SW 1271 (cell line): ENCODE results near the gene KRTAP5-3.

Experiments used
- DNase-seq, 2 experiments: peaks; one replicate each; lab custom pipeline; 2025; lab: John Stamatoyannopoulos, UW

Gene KRTAP5-3

DNA sequence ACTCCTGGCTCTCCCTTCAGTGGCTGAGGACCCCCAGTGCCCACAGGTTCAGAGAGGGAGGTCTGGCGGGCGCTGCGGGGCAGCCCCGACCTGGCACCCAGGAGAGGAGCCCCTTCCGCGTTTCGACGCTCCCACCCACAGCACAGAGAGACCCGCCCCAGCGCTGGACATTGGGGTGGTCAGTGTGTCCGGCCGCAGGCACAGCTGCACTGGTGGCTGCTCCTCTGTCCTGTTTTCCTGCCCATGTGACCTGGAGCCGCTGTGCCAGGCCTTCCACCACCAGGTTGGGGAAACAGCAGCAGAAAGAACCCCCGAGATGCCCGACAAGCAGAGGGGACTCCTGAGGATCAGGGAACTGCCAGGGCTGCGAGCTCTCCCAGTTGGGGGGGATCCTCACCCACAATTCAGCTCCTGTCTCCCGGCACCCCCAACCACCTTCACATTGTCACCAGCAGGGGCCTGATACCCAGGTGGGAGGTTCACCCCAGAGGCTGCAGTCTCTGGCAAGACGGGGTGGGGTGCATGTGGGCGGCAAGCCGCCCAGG, 35.0 kb upstream of the KRTAP5-3 start:
- DNase-seq = no peak

DNA sequence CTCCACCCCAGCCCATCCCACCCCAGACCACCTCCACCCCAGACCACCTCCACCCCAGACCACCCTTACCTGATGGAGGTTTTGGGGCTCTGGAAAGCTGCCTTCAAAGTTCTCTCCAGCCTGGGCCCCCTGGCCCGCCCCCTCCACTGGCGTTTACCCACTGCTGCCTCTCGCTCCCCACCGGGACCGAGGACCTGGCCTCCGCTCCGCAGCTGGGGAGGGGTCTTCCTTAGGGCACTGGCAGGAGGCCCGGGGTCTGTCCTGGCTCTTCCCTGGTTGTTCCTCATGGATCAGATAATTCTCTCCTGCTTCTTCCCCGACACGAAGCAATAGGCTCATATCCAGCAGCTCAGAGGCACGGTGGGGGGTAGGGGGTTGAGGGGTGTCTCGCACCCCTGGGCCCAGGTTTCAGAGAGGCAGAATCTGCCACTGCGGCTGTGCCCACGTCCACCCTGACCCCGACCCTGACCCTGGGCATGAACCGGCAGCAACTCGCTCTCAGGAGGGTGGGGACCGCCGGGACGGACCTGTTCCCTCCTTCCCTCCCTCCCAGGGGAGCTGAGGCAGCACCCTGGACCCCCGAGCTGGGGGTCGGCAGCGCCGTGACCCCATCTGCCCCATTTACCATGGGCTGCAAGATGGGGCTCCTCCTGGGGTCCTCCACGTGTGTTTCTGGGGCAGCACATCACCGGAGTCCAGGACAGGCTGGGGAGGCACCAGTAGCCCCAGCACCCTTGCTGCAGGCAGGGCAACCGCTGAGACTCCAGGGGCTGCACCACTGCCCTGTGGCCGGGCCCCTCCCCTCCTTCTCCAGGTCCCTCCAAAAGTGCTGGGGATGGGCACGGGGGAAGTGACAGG, 34.3 kb upstream of the KRTAP5-3 start:
- DNase-seq = no peak

DNA sequence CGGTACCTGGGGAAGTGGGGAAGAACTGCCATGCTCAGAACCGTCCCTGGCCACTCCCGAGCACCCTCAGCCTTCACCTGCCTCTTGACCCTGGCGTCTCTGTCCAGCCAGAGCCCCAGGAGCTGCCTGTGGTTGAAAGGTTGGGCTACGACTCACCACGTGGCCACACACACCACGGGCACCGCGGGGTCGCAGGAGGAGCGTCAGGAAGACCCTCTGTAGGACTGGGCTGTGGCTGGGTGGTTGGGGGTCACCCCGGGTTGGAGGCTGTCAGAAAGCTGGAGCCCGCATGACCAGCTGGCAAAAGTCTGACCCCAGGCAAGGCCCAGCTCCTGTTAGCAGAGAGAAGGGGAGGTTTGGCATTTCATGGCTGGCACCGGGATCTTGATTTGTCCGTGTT, 32.8 kb upstream of the KRTAP5-3 start:
- no peak for DNase-seq

DNA sequence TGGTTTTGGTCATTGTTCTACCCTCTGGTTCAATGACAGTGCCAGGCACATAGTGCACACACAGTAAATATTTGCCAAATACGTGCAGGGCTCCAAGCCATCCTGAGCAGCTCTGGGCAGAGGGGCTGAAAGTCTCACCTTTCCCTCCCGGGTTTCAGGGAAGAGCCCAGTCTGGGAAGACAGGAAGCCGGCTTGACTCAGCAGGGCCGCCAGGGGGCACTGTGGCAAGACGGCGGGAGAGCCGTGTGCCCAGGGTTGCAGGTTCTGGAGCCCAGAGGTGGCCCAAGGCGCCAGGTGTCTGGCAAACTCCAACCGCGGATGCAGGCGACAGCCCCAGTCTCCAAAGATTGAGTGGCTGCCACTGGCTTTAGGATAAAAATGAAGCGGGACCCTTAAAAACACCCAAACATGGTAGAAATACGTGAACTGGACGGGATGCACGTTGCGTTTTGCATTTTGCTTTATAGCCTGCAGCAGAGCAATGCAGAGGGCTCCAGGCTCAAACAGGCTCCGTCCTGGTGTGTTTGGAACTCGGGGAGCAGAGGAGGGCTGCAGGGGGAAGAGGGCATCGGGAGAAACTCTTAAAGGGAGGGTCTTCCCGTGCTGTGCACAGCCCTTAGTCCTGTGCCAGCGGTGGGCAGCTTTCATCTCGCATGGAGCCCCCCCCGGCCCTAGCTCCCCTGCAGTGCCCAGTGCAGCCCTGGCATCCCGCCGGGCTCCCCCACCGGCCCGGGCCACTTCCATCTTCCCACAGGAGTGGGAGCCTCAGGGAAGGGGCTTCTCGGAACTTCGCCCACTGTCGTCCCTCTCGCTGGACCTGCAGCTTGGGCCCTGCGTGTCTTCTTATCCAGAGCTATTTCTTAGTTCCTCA, 32.0 kb upstream of the KRTAP5-3 start:
- DNase-seq = peak in 1 of 2 experiments; percentile 14

DNA sequence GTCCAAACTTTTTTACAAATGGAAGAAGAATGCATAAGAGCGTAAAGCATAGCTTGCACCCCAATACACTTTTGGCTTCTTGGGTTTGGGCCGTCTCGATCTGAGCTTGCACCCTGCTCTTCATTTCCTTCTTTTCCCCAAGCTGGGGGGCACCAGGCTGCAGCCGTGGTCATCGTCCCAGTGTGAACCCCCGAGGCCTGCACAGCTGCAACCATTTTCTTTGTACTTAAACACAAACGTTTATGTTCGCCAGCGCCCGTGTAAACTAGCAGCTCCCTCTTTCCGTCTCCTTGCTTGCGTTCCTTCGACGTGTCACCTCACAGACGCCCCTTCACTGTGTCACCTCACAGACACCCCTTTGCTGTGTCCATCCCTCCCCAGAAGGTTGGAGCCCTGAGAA, 31.4 kb upstream of the KRTAP5-3 start:
- DNase-seq = no peak

DNA sequence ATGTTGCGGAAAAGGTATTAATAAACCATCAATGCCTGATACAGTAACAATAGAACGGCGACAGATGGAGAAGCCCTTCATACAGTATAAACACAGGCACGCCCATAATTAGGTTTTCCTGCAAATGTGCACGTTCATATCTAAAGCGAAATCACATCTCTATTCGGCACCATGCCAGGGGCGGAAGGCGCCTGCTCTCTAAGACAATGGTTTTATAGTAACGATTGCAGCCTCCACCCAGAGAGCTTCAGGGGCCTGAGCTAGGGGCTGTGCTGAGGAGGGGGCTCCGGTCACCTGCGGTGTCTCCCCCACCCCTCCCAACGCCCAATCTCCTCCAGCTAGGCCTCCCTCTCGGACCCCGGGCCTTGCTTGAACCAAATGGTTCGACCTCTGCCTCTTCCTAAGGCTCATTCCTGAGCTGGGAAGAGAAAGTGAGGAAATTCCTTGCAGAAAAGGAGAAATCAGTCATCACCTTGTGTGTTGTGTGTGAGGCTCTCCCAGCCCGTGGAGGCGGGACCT, 30.9 kb upstream of the KRTAP5-3 start:
- no peak for DNase-seq

DNA sequence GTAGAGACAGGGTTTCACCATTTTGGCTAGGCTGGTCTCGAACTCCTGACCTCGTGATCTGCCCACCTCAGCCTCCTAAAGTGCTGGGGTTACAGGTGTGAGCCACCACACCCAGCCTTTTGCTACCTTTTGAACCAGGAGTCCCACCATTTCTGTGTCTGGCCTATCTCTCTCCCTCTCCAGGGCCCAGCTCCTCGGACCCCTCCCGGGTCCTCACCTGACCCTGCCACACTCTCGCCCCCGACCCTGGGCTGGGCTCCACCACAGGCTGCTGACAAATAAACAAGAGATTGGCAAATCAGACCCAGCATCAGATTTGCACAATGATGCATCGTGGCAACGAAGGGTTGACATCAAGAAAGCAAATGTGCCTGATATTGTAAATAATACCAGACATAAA, 30.1 kb upstream of the KRTAP5-3 start:
- DNase-seq = no peak

DNA sequence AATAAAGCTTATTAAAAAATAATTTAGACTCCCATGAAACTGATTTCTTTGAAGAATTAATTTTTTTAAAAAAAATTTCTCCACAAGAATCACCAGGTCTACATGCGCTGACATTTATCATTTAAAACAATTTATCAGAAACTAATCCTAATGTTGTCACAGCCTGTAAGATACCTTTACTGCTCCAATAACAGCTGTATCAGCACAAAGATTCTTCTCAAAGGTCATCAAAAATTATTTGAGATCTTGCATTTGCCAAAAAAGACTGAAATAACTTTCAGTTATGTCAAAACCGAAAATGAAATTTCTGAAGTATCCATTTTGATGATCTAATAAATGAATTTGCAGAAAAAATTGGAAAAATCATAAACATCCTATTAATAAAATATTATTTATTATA, 29.4 kb upstream of the KRTAP5-3 start:
- DNase-seq = no peak

DNA sequence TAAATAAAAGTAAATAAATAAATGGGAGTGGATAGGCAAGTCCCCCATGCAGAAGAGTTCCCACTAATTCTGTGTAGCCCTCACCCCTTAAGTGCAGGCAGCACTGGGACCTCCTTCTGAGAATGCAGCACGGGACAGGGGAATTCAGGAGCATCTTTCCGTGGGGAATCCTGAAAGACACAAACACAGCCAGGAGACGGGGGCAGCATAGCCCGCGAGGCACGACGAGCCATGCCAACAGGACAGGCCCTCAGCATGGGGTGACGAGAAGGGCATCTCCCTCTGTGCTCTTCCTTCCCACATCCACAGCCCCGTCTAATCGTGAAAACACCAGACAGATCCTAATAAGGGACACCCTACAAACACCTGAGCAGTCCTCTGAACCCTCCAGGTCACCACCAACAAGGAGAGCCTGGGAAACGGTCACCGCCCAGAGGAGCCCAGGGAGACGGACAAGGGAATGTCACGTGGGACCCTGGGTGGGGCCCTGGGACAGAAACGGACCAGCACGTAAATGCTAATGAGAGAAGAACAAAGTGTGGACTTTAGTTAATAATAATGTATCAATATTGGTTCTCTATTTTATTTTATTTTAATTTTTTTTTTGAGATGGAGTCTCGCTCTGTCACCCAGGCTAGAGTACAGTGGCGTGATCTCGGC, 28.2 kb upstream of the KRTAP5-3 start:
- DNase-seq = no peak

DNA sequence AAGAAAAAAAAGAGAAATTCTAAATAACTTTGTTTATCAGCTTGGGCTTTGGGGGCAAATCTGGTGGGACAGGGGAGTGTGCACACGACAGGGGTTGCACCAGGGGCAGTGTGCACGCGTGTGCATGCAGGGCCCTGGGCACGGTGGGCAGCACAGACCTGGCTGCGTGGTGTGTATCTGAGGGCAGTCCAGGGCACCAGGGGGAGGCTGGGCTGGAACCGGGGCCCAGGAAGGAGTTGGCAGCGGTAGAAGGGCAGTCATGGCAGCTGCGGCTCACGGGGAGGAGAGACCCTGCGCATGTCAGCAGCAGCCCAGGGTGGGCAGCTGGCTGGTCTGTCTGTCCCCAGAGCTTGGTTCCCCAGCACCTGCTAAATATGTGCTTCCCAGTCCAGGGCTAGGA, 25.6 kb upstream of the KRTAP5-3 start:
- no peak for DNase-seq

DNA sequence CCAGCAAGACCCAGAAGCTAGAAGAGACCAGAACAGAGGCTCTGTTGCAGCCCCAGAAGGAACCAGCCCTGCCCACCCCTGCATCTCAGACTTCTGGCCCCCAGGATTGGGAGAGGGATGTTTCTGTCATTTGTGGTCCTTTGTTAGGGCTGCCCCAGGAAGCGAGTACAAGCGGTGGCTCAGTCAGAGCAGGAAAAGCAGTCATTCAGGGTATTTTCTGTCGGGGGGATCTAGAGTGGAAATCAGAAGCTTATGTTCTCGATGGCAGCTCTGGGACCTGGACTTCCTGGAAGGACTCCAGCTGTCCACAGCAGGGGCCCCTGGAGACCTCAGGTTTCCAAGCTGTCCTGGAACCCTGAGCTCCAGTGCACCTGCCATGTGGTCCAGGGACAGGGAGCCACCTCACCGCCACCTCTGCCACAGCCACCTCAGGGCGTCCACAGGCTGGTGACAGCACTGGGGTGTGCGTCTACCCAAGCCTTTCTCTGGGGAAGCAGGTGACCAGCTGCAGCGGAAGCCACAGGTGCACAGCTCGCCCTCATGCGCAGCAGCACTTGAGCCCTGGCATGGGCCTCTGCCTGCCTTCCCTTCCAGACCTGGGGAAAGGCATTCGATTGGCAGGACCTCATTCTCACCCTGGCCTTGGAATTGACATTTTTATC, 23.9 kb upstream of the KRTAP5-3 start:
- no peak for DNase-seq

DNA sequence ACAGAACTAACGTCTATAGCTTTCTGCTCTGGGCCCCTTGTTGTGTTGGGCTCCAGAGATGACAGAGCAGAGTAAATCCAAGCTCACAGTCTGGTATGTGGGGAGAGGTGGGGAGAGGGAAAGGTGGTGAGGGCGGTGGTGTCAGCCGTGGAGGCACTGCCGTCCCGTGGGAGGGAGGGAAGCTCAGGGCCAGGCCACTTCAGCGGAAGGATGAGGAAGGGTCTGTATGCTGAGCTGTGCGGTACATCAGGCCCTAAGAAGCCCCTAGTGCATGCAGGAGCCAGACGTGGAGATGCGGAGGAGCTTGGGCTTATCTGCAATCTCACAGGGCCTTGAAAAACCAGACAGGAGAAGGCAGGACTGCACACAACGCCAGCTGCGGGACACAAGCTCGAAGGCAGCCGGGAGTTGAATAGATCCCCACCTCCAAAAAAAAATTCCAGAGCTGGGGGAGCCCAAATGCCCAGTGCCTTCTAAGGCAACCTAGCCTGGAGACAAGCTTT, 22.9 kb upstream of the KRTAP5-3 start:
- no peak for DNase-seq

DNA sequence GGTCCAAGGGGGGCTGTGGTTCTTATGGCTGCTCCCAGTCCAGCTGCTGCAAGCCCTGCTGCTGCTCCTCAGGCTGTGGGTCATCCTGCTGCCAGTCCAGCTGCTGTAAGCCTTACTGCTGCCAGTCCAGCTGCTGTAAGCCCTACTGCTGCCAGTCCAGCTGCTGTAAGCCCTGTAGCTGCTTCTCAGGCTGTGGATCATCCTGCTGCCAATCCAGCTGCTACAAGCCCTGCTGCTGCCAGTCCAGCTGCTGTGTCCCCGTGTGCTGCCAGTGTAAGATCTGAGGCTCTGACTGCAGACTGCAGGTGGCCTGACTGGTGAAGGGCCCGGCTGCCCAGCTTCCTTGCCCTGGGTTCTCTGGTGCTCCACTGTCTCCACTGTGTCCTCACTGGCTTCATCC, 22.0 kb upstream of the KRTAP5-3 start:
- no peak for DNase-seq

DNA sequence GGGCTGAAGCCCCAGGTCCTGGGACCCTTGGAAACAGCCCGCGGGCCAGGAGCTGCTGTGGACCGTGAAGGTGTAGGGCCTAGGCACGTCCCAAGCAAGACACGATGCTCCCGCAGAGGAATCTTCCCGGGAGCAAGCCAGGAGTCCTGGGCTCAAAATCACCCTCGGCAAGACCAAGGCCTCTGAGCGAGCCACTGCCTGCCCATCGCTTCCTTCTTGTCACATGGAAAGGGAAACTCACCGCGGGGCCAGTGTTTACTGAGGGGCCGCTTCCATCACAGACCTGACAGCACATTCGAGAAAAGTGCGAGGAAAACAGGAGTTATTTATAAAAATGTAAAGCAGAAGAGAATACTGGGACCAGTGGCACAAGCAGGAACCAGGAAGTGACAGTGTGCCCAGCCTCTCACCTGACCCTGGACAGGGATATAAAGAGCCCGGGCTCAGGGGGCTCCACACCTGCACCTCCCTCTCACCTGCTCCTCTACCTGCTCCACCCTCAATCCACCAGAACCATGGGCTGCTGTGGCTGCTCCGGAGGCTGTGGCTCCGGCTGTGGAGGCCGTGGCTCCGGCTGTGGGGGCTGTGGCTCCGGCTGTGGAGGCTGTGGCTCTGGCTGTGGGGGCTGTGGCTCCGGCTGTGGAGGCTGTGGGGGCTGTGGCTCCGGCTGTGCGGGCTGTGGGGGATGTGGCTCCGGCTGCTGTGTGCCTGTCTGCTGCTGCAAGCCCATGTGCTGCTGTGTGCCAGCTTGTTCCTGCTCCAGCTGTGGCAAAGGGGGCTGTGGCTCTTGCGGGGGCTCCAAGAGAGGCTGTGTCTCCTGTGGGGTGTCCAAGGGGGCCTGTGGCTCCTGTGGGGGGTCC, 21.3 kb upstream of the KRTAP5-3 start, which contains the start of gene KRTAP5-5:
KRTAP5-5 (plus strand) TSS at position 450 of the 860 bp plus-strand sequence; CDS start at position 516, 66 bp downstream.
- DNase-seq = no peak

DNA sequence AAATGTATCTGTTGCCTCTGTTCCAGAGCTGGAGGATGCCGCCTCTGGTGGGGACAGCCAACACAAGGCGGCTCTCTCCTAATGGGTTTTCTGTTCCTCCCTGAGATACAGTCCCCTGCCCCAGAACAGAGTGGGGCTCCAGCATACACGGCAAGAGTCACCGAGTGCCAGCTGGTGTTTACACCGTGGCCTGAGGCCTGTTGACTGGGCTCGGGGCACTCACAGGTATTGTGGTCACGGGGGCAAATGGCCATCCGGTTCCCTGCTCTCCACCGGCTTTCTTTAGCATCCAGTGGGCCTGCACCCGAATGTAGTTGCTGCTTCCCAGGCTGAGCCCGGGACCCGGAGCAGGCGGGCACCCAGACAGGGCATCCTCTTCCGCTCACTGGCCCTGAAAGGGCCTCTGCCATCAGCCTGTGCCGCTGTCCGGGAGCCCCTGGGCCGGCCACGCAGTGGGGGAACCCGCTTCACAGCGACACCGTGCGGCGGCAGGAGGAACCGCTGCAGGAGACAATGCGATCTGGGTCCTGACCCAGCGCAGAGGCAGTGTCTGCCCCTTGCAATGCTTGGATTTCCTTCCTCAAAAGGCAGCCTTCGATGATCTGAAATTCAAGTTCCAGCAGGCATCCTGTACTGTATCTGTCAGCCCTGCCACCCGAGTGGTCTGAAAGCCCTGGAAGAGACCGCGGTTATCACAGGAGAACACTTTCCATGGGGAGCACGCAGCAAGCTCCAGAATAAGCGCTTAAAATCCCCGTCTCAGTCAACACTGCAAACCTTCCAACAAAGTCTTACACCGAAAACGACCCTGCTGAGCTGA, 20.5 kb upstream of the KRTAP5-3 start:
- DNase-seq = no peak

DNA sequence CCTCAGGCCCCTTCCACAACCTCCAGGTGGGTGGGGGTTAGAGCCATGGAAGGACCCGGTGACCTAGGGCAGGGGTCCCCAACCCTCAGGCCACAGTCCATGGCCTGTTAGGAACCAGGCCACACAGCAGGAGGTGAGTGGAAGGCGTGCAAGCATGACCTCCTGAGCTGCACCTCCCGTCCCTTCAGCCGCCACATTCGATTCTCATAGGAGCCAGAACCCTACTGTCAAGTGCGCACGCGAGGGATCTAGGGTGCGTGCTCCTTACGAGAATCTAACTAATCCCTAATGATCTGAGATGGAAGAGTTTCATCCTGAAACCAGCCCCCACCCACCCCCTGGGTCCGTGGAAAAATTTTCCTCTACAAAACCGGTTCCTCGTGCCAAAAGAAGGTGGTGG, 17.3 kb upstream of the KRTAP5-3 start:
- DNase-seq = no peak

DNA sequence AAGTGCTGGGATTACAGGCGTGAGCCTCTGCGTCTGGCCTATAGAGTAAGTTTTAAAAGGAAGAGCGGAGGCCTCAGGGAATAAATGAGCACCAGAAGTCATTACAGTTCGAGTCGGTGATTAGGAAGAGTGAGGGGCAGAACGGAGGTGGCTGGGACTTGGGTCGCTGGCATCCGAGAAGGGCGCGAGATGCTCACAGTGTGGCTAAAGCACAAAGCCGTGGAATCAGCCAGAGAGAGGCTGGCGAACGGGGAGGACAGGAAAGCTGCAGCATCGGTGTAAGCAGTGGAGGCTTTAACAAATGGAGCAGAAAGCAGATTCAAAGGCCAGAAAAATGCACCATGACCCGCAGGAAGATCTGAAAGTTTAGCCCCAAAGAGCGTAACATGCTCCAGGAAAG, 16.4 kb upstream of the KRTAP5-3 start:
- no peak for DNase-seq

DNA sequence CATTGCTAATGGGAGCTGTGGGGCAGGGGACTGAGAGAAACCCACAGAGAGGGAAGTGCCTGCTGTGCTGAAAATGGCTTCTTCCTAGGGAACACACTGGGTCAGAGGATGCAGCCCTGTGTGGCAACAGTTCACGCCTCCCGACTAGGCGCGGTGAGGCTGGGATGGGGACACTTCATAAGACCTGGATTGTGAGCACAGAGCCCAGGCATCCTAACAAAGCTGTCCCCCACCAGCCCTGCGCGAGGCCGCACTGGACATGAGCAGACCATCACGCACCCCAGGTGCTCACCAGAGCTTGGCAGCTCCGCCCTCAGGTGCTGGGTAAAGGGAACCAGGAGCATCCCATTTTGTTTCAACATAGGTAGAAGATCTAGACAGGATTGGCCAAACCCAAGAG, 15.5 kb upstream of the KRTAP5-3 start:
- no peak for DNase-seq

DNA sequence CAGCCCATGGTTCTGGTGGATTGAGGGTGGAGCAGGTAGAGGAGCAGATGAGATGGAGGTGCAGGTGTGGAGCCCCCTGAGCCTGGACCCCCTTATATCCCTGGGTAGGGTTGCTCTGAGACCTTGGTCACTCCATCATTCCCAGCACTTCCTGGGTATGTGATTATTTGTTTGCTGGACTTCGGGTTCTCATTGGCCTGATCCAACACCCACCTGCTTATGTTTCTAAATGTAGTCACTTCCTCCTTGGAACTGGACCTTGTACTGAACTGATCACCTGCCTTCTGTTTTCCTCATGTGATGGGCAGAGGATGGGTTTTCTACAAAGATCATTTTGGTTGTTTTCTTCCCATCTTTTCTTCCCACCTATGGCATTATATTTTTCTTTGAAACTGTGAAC, 13.8 kb upstream of the KRTAP5-3 start, which contains the start of gene KRTAP5-4:
KRTAP5-4 (minus strand) TSS at position 53 of the 400 bp plus-strand sequence; CDS start at position 8, 45 bp downstream.
- DNase-seq = no peak
